ENCODE results near the gene OR4F15.
"Not testable (repeated sequence)": the region's sequence is repeated elsewhere in the genome, so short reads cannot be mapped to it uniquely, and the experiment has no call there.

Gene OR4F15, protein sequence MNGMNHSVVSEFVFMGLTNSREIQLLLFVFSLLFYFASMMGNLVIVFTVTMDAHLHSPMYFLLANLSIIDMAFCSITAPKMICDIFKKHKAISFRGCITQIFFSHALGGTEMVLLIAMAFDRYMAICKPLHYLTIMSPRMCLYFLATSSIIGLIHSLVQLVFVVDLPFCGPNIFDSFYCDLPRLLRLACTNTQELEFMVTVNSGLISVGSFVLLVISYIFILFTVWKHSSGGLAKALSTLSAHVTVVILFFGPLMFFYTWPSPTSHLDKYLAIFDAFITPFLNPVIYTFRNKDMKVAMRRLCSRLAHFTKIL

DNA sequence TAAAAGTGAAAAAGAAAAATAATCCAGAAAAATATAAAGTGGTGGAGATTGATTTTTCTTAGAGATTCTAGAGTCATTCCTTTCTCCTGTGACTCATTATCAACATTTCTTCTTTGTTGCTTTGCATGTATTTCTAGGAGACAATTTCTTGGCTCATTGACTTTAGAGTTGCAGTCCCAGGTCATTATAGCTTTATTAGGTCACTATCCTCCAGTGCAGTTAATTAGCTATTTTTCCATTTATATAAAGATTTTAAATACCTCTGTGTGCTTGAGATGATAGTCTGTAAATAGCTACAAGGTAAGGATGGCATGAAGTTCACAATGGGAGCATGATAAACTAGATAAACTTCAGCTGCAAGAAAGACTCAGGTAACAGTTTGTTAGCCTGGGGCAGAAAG is at the start of gene OR4F15:
OR4F15 (plus strand) TSS at position 301 of the 400 bp plus-strand sequence. CDS start 5,985 bp downstream, outside the sequence.
- DNase-seq = no peak

DNA sequence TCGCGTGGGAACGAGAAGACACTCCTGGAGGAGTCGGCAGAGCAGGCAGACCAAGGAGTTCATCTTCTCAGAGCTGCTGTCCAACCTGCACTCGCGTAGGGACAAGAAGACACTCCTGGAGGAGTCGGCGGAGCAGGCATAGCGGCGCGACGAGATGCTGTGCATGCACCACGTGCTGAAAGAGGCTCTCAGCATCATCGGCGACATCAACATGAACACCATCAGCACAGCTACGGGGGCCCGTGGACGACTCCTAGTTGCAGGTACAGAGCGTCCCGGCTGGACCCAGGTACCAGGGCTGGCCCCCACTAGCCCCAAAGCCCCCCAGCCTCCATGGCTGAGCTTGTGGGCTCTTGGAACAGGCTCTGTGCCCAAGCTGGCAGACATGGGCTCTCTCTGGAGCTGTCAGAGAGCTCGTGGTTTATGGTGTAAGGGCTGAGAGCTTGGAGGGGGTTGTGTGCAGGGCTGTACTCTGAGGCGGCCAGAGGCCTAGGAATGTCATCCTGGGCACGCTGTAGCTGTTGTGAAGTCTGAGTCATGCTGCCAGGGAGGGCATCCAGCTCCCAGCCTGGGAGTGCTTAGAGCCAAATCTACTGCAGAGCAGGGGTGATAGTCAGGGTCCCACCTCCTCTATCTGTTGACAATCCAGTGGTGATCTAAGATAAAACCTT is 47.2 kb upstream of the OR4F15 start:
- not testable (repeated sequence) for DNase-seq

DNA sequence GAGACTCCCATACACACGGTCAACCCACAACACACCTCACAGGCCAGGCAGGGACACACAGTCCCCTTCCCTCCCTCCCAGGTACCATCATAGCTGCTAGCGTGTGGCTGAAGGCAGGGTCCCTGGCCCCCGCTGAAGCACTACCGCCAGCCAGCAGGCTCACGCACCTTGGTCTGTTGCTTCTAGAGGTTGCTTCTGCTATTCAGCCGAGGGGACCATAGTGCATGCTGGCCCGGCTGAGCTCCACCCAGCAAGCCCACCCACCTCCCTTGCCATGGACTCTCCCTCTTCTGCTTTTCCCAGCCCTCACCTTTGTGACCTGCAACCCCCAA is 46.7 kb upstream of the OR4F15 start:
- not testable (repeated sequence) for DNase-seq

DNA sequence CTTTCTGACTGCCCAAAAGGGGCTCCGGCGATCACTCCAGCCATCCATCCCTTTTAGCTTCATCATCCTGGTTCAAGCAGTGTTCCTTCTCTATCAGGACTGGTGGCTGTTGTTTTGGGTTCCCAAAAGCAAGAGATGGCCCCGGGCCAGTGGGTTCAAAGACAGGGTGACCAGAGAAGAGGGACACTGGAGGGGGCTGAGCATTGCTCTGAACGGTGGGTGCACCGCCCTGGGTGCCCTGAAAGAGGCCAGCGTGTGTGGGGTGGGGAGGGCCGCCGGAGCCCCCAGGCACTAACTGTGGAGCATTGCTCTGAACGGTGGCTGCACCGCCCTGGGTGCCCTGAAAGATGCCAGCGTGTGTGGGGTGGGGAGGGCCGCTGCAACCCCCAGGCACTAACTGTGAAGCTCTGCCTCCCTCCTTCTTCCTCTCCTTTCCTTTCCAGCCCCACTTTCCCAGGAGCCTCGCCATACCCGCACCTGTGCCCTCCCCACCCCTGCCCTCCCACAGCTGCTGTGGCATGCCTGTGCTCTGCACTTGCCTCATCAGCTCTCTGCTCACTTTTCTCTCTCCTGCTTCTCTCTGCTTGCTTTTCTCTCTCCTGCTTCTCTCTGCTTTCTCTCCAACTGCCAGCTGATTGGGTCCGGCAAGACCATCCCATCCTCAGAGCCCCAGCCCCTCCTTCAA is 46.1 kb upstream of the OR4F15 start:
- no peak for DNase-seq

DNA sequence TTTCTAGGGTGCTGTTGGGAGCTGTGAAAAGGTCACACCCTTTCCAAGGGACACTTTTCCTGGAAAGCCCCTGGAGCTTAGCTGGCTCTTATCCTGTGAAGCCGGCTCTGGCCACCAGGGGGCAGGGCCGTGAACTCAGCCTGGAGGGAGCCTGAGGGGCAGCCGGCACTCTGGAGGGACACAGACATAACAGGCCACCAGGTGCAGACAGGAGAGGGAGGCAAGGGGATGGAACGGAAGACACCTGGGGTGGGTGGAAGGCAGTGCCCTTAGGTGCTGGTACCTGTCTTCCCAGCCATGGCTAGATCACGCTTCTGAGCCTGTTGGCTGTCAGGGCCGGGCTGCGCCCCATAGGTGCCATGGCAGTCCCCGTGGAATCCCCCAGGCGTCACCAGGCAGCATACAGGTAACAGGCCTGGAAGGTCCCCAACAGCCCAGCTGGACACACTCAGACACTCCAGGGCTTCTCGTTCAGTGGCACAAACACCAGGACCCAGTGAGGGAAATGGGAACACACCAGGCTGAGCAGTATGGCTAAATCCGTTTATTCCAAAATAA is 44.8 kb upstream of the OR4F15 start:
- not testable (repeated sequence) for DNase-seq

DNA sequence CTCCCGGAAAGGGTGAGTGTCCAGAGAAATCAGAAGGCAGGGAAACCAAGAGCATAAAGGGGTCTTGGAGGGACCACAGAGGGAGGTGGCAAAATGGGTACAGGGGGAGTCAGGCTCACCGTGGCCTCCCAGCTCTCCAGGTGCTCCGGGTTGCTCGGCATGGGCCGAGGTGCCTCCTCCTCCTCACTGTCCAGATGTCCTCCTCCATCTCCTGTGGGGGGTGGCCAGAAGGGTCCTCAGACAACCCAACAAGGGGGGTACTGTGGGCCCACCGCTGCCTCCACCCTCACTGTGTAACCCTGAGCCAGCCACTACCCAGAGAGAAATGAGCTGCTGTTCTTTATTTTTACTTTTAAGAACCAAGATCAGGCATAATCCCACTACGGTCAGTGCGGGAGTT is 39.1 kb upstream of the OR4F15 start:
- DNase-seq = no peak

DNA sequence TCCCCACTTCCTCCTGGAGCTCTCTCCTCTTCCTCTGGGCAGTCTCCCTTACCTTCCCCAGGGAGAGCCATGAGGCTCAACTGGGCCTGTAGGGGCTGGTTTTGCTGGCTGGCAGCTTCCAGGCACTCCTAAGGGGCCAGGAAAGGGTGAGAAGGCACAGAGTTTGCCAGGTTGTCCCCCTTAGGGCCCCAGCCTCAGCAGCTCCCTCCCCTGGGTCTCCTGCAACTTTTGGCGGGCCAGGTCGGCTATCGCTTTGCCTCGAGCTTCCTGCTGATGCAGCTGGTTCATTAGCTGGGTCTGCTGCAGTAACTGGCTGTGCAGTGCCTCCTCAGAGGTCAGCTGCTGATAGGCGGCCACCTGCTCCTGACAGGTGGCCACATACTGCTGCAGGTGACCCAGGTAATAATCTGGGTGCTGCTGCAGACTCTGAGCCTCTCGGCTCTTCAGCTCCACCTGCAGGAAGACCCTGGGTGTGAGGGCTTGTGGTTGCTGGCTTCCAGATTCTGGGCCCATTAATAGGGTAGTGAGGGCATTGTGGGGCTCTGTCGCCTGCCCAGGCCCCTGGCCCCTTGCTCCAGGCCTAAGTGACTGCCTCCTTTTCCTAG is 38.4 kb upstream of the OR4F15 start:
- no peak for DNase-seq

DNA sequence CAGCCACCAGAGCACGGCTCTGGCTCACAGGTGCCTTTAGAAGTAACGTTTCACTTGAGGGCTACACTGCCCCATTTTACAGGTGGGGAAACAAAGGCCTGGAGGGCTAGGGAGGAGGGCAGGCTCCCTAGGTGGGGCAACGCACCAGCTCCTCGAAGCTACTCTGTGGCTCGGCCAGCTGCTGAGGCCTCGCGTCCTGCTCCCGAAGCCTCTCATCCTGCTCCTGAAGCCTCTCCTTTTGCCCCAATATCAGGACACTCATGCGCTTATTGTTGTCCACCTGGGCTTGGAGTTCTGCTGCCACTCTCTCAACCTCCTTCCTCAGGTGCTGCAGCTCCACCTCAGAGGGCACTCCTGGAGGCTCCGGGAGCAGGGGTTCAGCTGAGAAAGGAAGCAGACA is 36.9 kb upstream of the OR4F15 start:
- DNase-seq = no peak

DNA sequence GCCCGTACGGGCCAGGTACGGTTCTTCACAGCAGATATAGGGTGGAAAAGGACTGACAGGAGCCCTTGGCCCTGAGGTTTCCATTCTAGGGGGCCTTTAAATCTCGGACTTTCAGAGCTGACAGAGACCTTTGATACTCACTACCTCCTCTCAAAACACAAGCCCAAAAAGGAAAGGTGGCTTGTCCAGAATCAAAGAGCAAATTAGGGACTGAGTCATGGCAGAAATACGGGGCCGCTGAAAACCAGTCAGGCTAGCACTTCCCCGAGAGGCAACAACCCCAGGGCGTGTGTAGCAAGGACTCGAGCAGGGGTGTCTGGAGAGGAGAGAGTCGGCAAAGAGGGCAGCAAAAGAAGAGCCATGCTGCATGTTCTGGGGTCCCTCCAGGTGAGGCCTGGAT is 33.4 kb upstream of the OR4F15 start:
- DNase-seq = not testable (repeated sequence)

DNA sequence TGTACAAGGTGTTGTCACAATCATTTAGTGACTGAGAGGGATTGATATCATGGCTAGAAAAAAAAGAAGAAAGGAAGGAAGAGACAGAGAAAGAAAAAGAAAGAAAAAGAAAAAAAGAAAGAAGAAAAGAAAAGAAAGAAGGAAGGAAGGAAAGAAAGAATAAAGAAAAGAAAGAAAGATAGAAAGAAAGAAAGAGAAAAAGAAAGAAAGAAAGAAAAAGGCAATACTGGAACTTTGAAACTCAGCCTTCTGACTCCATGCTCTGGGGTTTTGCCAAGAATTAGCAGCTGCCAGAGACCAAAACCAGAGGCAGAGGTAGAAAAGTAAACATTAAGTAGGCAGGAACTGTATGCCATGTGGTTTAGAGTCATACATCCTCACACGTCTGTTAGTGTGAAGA is 31.8 kb upstream of the OR4F15 start:
- DNase-seq = peak; percentile 21

DNA sequence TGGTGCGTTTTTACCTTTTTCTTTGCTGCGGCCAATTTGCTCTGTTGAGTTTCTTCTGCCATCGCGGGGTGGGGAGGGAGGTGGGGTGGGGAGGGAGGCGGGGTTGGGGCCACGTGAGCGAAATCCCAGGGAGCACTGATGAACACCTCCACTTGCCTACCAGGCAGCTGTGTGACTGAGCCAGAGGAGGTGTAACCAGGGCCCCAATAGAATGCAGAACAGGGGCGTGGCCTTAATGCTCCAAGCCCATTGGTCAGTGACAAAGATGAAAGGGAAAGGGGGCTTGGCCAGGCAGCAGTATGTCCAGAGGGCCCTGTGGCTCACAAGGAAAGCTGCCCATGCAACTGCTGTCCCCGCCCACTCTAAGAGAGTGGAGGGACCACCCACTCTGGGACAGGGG is 30.1 kb upstream of the OR4F15 start:
- DNase-seq = no peak

DNA sequence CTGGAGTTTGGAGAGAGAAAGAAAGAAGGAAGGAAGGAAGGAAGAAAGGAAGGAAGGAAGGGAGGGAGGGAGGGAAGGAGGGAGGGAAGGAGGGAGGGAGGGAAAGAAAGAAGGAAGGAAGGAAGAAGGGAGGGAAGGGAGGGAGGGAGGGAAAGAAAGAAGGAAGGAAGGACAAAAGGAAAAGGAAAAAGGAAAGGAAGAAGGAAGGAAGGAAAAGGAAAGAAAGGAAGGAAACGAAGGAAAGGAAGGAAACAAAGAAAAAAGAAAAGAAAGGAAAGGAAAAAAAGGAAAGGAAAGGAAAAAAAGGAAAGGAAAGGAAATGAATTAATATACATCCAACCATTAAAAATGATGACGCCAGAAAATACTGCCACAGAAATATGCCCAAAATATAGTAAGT is 27.4 kb upstream of the OR4F15 start:
- no peak for DNase-seq

DNA sequence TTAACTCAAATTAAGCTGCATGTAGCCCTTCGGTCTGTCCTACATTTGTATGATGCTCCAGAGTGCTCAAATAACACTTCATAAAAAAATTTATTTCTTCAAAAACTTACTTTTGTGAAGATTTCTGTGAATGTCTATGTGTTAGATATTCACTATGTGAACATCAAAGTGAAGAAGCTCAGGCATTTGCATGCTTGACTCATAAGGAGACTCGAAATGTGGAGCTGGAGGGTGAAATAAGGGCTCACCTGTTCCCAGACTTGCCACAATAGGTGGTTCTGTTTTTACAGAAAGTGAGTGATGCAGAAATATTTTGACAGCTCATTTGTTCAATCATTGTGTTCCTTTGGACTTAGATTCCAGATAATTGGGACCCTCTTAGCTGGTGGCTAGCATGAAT is 25.6 kb upstream of the OR4F15 start:
- DNase-seq = not testable (repeated sequence)

DNA sequence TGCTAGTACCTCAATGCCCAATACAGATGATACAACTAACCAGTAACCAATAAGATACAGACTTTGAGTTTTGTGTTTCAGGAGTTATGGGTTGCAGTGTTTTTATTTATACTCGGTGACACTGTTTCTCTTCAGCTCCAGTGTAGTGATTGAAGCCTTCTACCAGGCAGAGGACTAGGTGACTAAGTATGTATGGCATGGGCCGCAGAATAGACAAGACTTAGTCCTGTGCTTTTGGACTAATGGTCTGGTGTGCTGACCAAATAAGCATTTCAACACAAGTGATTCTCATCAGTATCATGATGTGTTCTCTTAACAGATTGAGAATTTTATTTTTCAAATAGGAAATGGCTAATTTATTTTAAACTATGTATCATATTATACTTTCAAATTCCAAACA is 24.0 kb upstream of the OR4F15 start:
- DNase-seq = not testable (repeated sequence)

DNA sequence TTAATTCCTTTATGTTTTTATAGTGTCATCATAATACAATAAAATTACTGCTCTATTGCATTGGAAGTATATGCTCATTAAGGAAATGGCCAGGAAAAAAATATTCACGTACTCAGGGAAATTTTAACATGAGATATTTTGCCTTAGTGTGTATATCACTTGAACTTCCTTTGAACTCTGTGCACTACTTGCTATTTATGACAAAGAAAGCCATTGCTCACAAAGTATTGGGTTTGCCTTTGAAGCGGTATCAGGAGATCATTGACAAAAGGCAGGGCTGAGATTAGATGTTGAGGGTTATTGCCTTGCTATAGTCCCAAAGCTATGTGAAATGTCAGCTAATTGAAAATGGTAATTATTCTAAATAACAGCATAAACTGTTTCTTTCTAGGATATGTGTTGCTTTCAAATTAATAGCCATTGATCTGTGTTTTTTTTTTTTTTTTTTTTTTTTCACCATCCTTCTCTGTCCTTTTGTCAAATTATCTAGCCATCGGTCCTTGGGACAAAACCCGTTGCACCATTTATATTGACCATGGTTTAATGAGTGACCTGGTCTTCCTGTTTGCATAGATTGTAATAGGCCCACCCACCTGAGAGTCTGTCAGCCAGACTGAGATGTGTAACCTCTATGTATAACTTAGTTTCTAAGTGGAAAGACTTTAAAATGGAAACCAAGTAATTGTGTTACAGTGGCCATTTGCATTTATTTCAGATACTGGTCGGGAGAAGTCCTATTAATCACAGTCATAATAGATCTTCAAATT is 23.3 kb upstream of the OR4F15 start:
- not testable (repeated sequence) for DNase-seq

DNA sequence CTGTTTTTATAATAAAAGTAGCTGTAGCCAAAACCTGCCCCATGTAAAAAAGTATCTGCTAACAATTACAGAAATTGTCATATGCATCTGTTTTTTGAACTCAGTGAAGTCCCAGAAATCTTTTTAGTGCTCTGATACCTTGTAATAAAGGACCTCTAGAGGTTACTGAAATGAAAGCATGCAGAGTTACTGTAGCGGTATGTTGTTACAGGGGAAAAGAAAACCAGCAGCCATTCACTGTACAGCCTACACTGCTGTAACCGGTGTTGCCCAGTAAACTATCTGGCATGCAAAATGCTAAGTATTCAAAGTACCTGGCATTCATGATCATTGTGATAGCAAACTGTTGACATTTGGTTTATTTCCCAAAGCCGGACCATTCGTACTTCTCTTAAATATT is 21.3 kb upstream of the OR4F15 start:
- DNase-seq = not testable (repeated sequence)

DNA sequence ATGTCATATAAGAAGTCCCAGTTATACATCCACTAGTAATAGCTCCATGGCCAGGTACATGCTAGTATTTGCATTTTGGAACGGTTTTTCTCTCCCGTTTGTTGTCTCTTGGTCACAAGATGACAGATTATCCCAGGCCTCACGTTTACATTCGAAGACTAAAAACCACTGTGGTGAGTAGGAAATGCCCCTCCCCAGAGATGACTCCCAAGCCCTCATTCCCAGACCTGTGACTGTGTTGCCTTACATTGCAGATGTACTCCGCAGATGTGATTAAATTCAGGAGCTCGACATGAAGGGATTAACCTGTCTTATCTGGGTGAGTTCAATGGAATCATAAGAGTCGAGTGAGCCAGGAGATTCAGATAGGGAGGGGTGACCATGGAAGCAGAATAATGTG is 18.0 kb upstream of the OR4F15 start:
- not testable (repeated sequence) for DNase-seq

DNA sequence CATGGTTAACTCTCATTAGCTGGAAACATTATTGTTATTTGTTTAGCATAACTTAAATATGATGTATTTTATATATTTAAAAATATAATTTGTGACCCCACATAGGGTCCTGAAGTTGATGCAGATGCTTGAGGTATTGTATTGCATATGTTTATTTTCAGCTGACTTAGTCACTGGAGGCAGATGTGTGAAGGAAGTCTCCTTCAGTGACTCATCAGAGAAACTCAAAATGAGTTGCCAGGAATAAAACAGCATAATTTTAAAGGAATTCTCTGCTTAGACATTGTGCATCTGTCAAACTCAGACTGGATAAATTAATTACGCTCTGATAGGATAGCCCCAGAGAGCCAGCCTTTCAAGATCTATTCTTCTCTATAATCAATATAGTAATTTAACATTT is 16.5 kb upstream of the OR4F15 start:
- DNase-seq = peak; percentile 79

DNA sequence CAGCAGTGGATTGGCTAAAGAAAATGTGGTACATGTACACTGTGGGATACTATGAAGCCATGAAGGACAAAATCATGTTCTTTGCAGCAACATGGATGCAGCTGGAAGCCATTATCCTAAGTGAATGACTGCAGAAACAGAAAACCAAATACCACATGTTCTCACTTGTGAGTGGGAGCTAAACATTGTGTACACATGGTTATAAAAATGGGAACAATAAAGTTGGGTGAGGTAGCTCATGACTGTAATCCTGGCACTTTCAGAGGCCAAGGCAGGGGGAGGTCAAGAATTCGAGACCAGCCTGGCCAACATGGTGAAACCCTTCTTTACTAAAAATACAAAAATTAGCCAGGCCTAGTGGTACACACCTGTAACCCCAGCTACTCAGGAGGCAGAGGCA is 12.3 kb upstream of the OR4F15 start:
- no peak for DNase-seq

DNA sequence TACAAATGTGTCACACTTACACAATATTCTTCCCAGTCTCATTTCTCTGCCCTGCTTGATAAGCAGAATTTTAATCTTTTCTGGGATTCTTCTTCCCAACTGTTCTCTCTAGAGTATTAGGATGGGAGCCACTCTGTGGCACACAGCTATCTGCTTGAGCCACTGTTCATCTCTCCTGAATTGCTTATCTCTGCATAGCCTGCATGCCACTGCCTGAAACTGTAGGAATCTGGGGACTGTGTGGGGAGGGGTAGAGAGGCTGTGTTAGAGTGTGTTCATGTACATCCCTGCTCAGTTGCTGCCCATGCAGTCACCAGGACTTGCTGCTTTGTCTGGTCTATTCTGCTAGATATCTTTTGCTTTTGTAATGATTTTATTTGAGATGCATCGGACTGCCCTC is 11.0 kb upstream of the OR4F15 start:
- no peak for DNase-seq

DNA sequence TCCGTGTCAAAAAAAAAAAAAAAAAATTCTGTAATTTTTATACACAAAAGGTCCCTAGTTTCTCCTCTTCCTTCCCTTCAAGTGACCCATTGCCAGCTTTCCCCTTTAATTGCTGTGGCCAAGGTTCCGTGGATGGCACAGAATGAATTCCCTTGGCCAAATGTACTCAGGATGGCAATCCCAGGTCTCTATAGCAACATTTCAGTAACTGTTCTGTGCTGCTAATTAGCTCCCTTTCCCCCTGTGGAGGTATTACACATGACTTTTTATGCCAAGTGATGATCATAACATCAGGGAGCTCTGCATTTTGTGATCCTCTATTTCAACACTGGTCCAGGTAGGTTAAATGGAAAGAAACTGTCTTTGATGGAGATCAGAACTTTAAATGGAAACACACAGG is 8.8 kb upstream of the OR4F15 start, which contains the start of gene OR4F6:
OR4F6 (plus strand) TSS at position 301 of the 400 bp plus-strand sequence. CDS start 2,211 bp downstream, outside the sequence.
- no peak for DNase-seq

DNA sequence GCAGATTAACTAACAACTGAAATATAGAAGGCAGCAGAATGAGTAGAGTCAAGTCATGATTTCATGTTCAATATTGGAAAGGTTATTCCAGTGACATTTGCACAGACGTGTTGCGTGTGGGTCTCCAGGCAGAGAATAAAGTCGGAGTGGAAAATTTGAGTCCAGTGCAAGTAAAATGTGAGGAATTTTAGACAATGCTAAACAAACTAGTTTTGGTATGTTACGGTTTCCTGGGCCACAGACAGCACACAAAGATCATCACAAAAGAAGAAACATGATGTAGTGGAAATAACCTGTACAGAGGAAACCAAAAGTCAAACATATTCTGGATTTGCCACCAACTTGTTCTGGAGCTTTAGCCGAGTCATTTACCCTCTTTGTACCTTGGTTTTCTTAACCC is 8.3 kb upstream of the OR4F15 start:
- no peak for DNase-seq

Data from EL (cell line).